Metanephros (tissue), 2 donors: ENCODE measurements around the gene KRTAP12-2. TPM values are rescaled to one million over a fixed set of nuclear protein-coding genes. Genes with fewer than 3 reads are reported as not detected.

Experiments used
- small RNA-seq: library from RNA; depleted of rRNA; stranded (forward); fragments of <200 nt; gene quantifications from one replicate; pipeline ENCODE3, GENCODE V24; 2014; ENCODE audit warnings: low replicate concordance
- total RNA-seq: library from RNA; depleted of rRNA; stranded (reverse); fragments of >200 nt; gene quantifications from one replicate; pipeline ENCODE4 v1.2.3, GENCODE V29; 2014

KRTAP12-2 gene
- total RNA-seq = not detected

GRCh38 chr21:44666401-44667320 is at the start of gene KRTAP12-2:
TSS of gene KRTAP12-2 (minus strand) at chr21:44666927. CDS start at chr21:44666886, 41 bp downstream.

GRCh38 chr21:44711327-44712202 is 44.8 kb upstream of the KRTAP12-2 start, which contains the start of gene TSPEAR:
TSS of gene TSPEAR (minus strand) at chr21:44711572. CDS start at chr21:44711514, 58 bp downstream.

GRCh38 chr21:44697172-44697810 is 30.6 kb upstream of the KRTAP12-2 start, which contains the start of gene KRTAP10-12:
TSS of gene KRTAP10-12 (plus strand) at chr21:44697172. CDS start at chr21:44697202, 30 bp downstream.

GRCh38 chr21:44681861-44682579 is 15.3 kb upstream of the KRTAP12-2 start, which contains the start of gene KRTAP12-1:
TSS of gene KRTAP12-1 (minus strand) at chr21:44682163. CDS start at chr21:44682123, 40 bp downstream.

GRCh38 chr21:44657635-44658540 is 8.8 kb downstream of the KRTAP12-2 start, which contains the start of gene KRTAP12-3:
TSS of gene KRTAP12-3 (plus strand) at chr21:44657932. CDS start at chr21:44657980, 48 bp downstream.

GRCh38 chr21:44654576-44655175 is 12.1 kb downstream of the KRTAP12-2 start, which contains the start of gene KRTAP12-4:
TSS of gene KRTAP12-4 (minus strand) at chr21:44654659. CDS start at chr21:44654614, 45 bp downstream.

GRCh38 chr21:44646366-44647221 is 20.1 kb downstream of the KRTAP12-2 start, which contains the start of gene KRTAP10-11:
TSS of gene KRTAP10-11 (plus strand) at chr21:44646414. CDS start at chr21:44646459, 45 bp downstream.

GRCh38 chr21:44637018-44637850 is 29.5 kb downstream of the KRTAP12-2 start, which contains the start of gene KRTAP10-10:
TSS of gene KRTAP10-10 (plus strand) at chr21:44637356. CDS start at chr21:44637418, 62 bp downstream.

GRCh38 chr21:44626673-44627143 is 40.0 kb downstream of the KRTAP12-2 start, which contains the start of gene KRTAP10-9:
TSS of gene KRTAP10-9 (plus strand) at chr21:44627093. CDS start at chr21:44627172, 79 bp downstream.

Small RNA genes within 50 kb of the gene (small RNA-seq; reads per million reads assigned to genes)
- gene KRTAP12-6P = not detected

Other genes with a start within 250 kb of the KRTAP12-2 start
- gene LRRC3, start 211.4 kb downstream of the KRTAP12-2 start, total RNA-seq = 4.0 TPM
- not detected for gene KRTAP10-1, start 126.7 kb downstream of the KRTAP12-2 start, total RNA-seq
- not detected for gene KRTAP10-2, start 115.4 kb downstream of the KRTAP12-2 start, total RNA-seq
- not detected for gene KRTAP10-3, start 108.1 kb downstream of the KRTAP12-2 start, total RNA-seq
- gene KRTAP10-4, start 93.2 kb downstream of the KRTAP12-2 start, total RNA-seq = not detected
- gene KRTAP10-5, start 86.3 kb downstream of the KRTAP12-2 start, total RNA-seq = not detected
- not detected for gene KRTAP10-6, start 74.4 kb downstream of the KRTAP12-2 start, total RNA-seq
- gene KRTAP10-7, start 66.3 kb downstream of the KRTAP12-2 start, total RNA-seq = not detected
- gene KRTAP10-8, start 54.8 kb downstream of the KRTAP12-2 start, total RNA-seq = not detected
- not detected for gene KRTAP10-9, start 39.8 kb downstream of the KRTAP12-2 start, total RNA-seq
- not detected for gene KRTAP10-10, start 29.6 kb downstream of the KRTAP12-2 start, total RNA-seq
- gene KRTAP10-11, start 20.5 kb downstream of the KRTAP12-2 start, total RNA-seq = not detected
- gene KRTAP12-4, start 12.3 kb downstream of the KRTAP12-2 start, total RNA-seq = not detected
- gene KRTAP12-3, start 9.0 kb downstream of the KRTAP12-2 start, total RNA-seq = not detected
- not detected for gene KRTAP12-1, start 15.2 kb upstream of the KRTAP12-2 start, total RNA-seq
- gene KRTAP10-12, start 30.2 kb upstream of the KRTAP12-2 start, total RNA-seq = not detected
- gene TSPEAR, start 44.6 kb upstream of the KRTAP12-2 start, total RNA-seq = 0.53 TPM
- gene UBE2G2, start 134.9 kb upstream of the KRTAP12-2 start, total RNA-seq = 90.8 TPM
- 54.2 TPM for gene SUMO3, start 151.1 kb upstream of the KRTAP12-2 start, total RNA-seq
- 235 TPM for gene PTTG1IP, start 206.8 kb upstream of the KRTAP12-2 start, total RNA-seq